Measurements from ENCODE around the gene EGFL7.

The EGFL7 gene

GRCh38 chr9:136667214-136667939 is 4.7 kb downstream of the EGFL7 start:
- H3K27ac ChIP-seq, result no peak overlapping the region
- TF ChIP-seq CTCF (conservative IDR thresholded peaks at IDR 0.05), result no peak

GRCh38 chr9:136667940-136668760 is 5.4 kb downstream of the EGFL7 start:
- no peak overlapping the region for H3K27ac ChIP-seq
- no peak for TF ChIP-seq CTCF (conservative IDR thresholded peaks at IDR 0.05)

GRCh38 chr9:136668983-136669790 is 6.5 kb downstream of the EGFL7 start:
- H3K27ac ChIP-seq, result no peak overlapping the region
- TF ChIP-seq CTCF (conservative IDR thresholded peaks at IDR 0.05), result no peak

GRCh38 chr9:136669791-136670464 is 7.2 kb downstream of the EGFL7 start:
- TF ChIP-seq CTCF (conservative IDR thresholded peaks at IDR 0.05), result no peak
- no peak overlapping the region for H3K27ac ChIP-seq

- no peak overlapping the region for H3K27ac ChIP-seq
- no peak for TF ChIP-seq CTCF (conservative IDR thresholded peaks at IDR 0.05)
Measured at GRCh38 chr9:136670576-136671253, 8.0 kb downstream of the EGFL7 start.

GRCh38 chr9:136671254-136671614 is 8.5 kb downstream of the EGFL7 start:
- TF ChIP-seq CTCF (conservative IDR thresholded peaks at IDR 0.05), result no peak

More at GRCh38 chr9:136671254-136671614, 8.5 kb downstream of the EGFL7 start:
- no peak overlapping the region for H3K27ac ChIP-seq

All from VCaP (cell line).